GM23338 (cell line): Measurements from ENCODE around the gene CYP11A1. TPM values are rescaled to one million over a fixed set of nuclear protein-coding genes. Genes with fewer than 3 reads are reported as not detected.

Experiments
- ATAC-seq: fragments of 200-7000 bp; cut with Tn5 transposase; 3 replicates; pipeline ENCODE4 v1.9.1; 2020
- DNase-seq: peaks from one replicate; pipeline ENCODE4 v3.0.0-alpha.2; 2015; ENCODE audit warnings: low spot score
- H2AFZ ChIP-seq: fragments of 200-600 bp; sonication (generic); 2 replicates; pipeline ENCODE4 v1.8.0; 2016; ENCODE audit warnings: antibody characterized with exemption, mild to moderate bottlenecking, moderate library complexity
- H3F3A ChIP-seq: fragments of 200-600 bp; sonication (generic); replicated peaks from 2 replicates; pipeline ENCODE4 v1.8.0; 2017; ENCODE audit warnings: antibody characterized with exemption, mixed run types, low read depth
- H3K27ac ChIP-seq: fragments of 200-600 bp; sonication (generic); 2 replicates; pipeline ENCODE4 v1.6.1; 2016; ENCODE audit warnings: low read depth
- H3K27me3 ChIP-seq: fragments of 200-600 bp; sonication (generic); 2 replicates; pipeline ENCODE4 v1.8.0; 2016; ENCODE audit warnings: mild to moderate bottlenecking, mixed run types, moderate library complexity; ENCODE audit not compliant: insufficient read depth
- H3K36me3 ChIP-seq: fragments of 200-600 bp; sonication (generic); 2 replicates; pipeline ENCODE4 v1.8.0; 2016; ENCODE audit warnings: mild to moderate bottlenecking; ENCODE audit not compliant: insufficient read depth
- H3K4me1 ChIP-seq: fragments of 200-600 bp; sonication (generic); 2 replicates; pipeline ENCODE4 v1.8.0; 2016; ENCODE audit warnings: mild to moderate bottlenecking, moderate library complexity; ENCODE audit not compliant: insufficient read depth
- H3K4me2 ChIP-seq: fragments of 200-600 bp; sonication (generic); 2 replicates; pipeline ENCODE4 v1.7.1; 2017; ENCODE audit warnings: mixed run types
- H3K4me3 ChIP-seq: fragments of 200-600 bp; sonication (generic); 2 replicates; pipeline ENCODE4 v1.6.1; 2016; ENCODE audit warnings: mixed run types
- H3K79me2 ChIP-seq: fragments of 200-600 bp; sonication (generic); replicated peaks from 2 replicates; pipeline ENCODE4 v1.8.0; 2017; ENCODE audit warnings: mild to moderate bottlenecking; ENCODE audit not compliant: insufficient read depth
- H3K9me2 ChIP-seq: fragments of 200-600 bp; sonication (generic); 2 replicates; pipeline ENCODE4 v1.8.0; 2017; ENCODE audit not compliant: insufficient read depth
- H4K20me1 ChIP-seq: fragments of 200-600 bp; sonication (generic); replicated peaks from 2 replicates; pipeline ENCODE4 v1.8.0; 2017; ENCODE audit warnings: mild to moderate bottlenecking; ENCODE audit not compliant: insufficient read depth
- H3K27ac Mint-ChIP-seq: 2 replicates; pipeline ENCODE4 v1.8.0; 2020; ENCODE audit warnings: inconsistent platforms, mild to moderate bottlenecking, moderate library complexity, mixed read lengths
- H3K27me3 Mint-ChIP-seq: 3 replicates; pipeline ENCODE4 v1.8.0; 2022; ENCODE audit warnings: low read depth, mild to moderate bottlenecking, moderate library complexity, mixed read lengths, inconsistent platforms; ENCODE audit not compliant: insufficient read depth, poor library complexity
- H3K36me3 Mint-ChIP-seq: 3 replicates; pipeline ENCODE4 v1.8.0; 2021; ENCODE audit warnings: low read depth, mild to moderate bottlenecking, inconsistent platforms, moderate library complexity, mixed read lengths
- H3K4me1 Mint-ChIP-seq: 3 replicates; pipeline ENCODE4 v1.8.0; 2020; ENCODE audit warnings: mild to moderate bottlenecking, inconsistent platforms, mixed read lengths
- H3K4me3 Mint-ChIP-seq: 3 replicates; pipeline ENCODE4 v1.8.0; 2021; ENCODE audit warnings: moderate library complexity, mild to moderate bottlenecking, inconsistent platforms, mixed read lengths
- H3K9me3 Mint-ChIP-seq: 3 replicates; pipeline ENCODE4 v1.8.0; 2020; ENCODE audit warnings: moderate library complexity, mild to moderate bottlenecking, inconsistent platforms, mixed read lengths
- CREB1 ChIP-seq: fragments of 250-450 bp; sonication (Bioruptor Pico); IDR thresholded peaks from 2 replicates; pipeline ENCODE4 v1.5.0; 2020; ENCODE audit warnings: low read depth, mild to moderate bottlenecking, moderate library complexity
- CTCF ChIP-seq, 2 experiments: fragments of 200-600 bp in 1 of 2; sonication (generic) in 1 of 2; conservative IDR thresholded peaks; 2 replicates each; pipeline versions ENCODE4 v1.5.1 to v1.6.1; 2016 to 2017; ENCODE audit warnings: antibody characterized with exemption in 2 of 2, low read depth in 2 of 2, mild to moderate bottlenecking in 2 of 2, moderate library complexity in 1 of 2
- EZH2 ChIP-seq: fragments of 200-600 bp; sonication (generic); IDR thresholded peaks from one replicate; pipeline ENCODE4 v1.8.0; 2017; ENCODE audit warnings: antibody characterized with exemption, mild to moderate bottlenecking, low read depth; ENCODE audit not compliant: unreplicated experiment
- EZH2phosphoT487 ChIP-seq: fragments of 200-600 bp; sonication (generic); IDR thresholded peaks from one replicate; pipeline ENCODE4 v1.8.1; 2018; ENCODE audit warnings: antibody characterized with exemption; ENCODE audit not compliant: unreplicated experiment
- JUNB ChIP-seq: IDR thresholded peaks from one replicate; pipeline ENCODE4 v1.6.1; 2016; ENCODE audit warnings: antibody characterized with exemption; ENCODE audit not compliant: unreplicated experiment
- NANOG ChIP-seq: IDR thresholded peaks from 2 replicates; pipeline ENCODE4 v1.6.1; 2016; ENCODE audit warnings: antibody characterized with exemption, borderline replicate concordance
- POLR2AphosphoS5 ChIP-seq: IDR thresholded peaks from 2 replicates; pipeline ENCODE4 v1.6.1; 2016; ENCODE audit warnings: antibody characterized with exemption, low read depth
- STAT1 ChIP-seq: IDR thresholded peaks from one replicate; pipeline ENCODE4 v1.6.1; 2016; ENCODE audit warnings: antibody characterized with exemption; ENCODE audit not compliant: unreplicated experiment
- ZNF114 ChIP-seq: fragments of 250-450 bp; sonication (Bioruptor Pico); IDR thresholded peaks from 2 replicates; pipeline ENCODE4 v1.5.0; 2020; ENCODE audit warnings: mild to moderate bottlenecking, moderate library complexity
- ZNF331 ChIP-seq: fragments of 250-450 bp; sonication (Bioruptor Pico); IDR thresholded peaks from 2 replicates; pipeline ENCODE4 v1.5.0; 2020; ENCODE audit warnings: low read depth, mild to moderate bottlenecking, moderate library complexity
- polyA plus RNA-seq: library from polyadenylated mRNA; unstranded; fragments of >200 nt; fragmentation: Nextera tagmentation; extraction: Ambion mirVana; gene quantifications from 2 replicates; pipeline ENCODE4 v1.2.1, GENCODE V29; 2016
- total RNA-seq: library from RNA; depleted of rRNA; stranded (reverse); fragments of >200 nt; shearing (Covaris generic); gene quantifications from 2 replicates; pipeline ENCODE4 v1.2.3, GENCODE V29; 2014
- TF ChIP-seq, protein P1 (sequence below): fragments of 250-450 bp; sonication (Bioruptor Pico); IDR thresholded peaks from 2 replicates; pipeline ENCODE4 v1.5.0; 2020; ENCODE audit warnings: mild to moderate bottlenecking, moderate library complexity

CYP11A1 gene
- total and polyA plus RNA-seq, 2 experiments from 2014 or later: 1.2 to 1.7 TPM

GRCh38 chr15:74343127-74343796, 24.2 kb downstream of the CYP11A1 start:
- no peak for TF ChIP-seq CTCF (conservative IDR thresholded peaks at IDR 0.05; ENCODE audit: low read depth in 2 of 2)
- no peak for TF ChIP-seq NANOG
- Histone ChIP-seq H4K20me1 (no peaks in the 10 kb centered on the region), H3K4me2 (no peak overlapping the region), H3K79me2 (no peaks in the 10 kb centered on the region), H3K9me2 (peaks cover 5% of the 10 kb centered on the region; the same call in 1 of the 2 replicates), H3K4me1 (no peaks in the 10 kb centered on the region), H3K36me3 (no peaks in the 10 kb centered on the region), H3K27ac (no peak overlapping the region), H3F3A (no peaks in the 10 kb centered on the region), H2AFZ (no peak overlapping the region), H3K4me3 (no peak overlapping the region), H3K27me3 (no peaks in the 10 kb centered on the region)
- no peak overlapping the region for H3K4me3 Mint-ChIP-seq
- DNase-seq (no peak), ATAC-seq (no peak)
- H3K27ac Mint-ChIP-seq: no peak overlapping the region
- H3K9me3 Mint-ChIP-seq: peaks cover 2% of the 10 kb centered on the region; the same call in 1 of the 3 replicates
- H3K36me3 Mint-ChIP-seq: no peaks in the 10 kb centered on the region
- peaks cover 7% of the 10 kb centered on the region for H3K4me1 Mint-ChIP-seq
- H3K27me3 Mint-ChIP-seq: peaks cover 9% of the 10 kb centered on the region

GRCh38 chr15:74340150-74340549, 27.3 kb downstream of the CYP11A1 start:
- Histone ChIP-seq H3K4me1 (no peaks in the 10 kb centered on the region), H3K79me2 (no peaks in the 10 kb centered on the region), H4K20me1 (no peaks in the 10 kb centered on the region), H3F3A (no peaks in the 10 kb centered on the region), H3K9me2 (peaks cover 5% of the 10 kb centered on the region; the same call in 1 of the 2 replicates), H3K36me3 (no peaks in the 10 kb centered on the region), H3K4me3 (no peak overlapping the region), H3K4me2 (no peak overlapping the region), H3K27me3 (no peaks in the 10 kb centered on the region), H3K27ac (no peak overlapping the region), H2AFZ (no peak overlapping the region)
- Mint-ChIP-seq H3K27me3 (peaks cover 10% of the 10 kb centered on the region), H3K4me3 (no peak overlapping the region), H3K36me3 (no peaks in the 10 kb centered on the region), H3K27ac (no peak overlapping the region), H3K4me1 (no peaks in the 10 kb centered on the region), H3K9me3 (peaks cover 2% of the 10 kb centered on the region; the same call in 1 of the 3 replicates)
- no peak for ATAC-seq
- no peak for DNase-seq
- no peak for TF ChIP-seq POLR2AphosphoS5
- TF ChIP-seq, protein P1, sequence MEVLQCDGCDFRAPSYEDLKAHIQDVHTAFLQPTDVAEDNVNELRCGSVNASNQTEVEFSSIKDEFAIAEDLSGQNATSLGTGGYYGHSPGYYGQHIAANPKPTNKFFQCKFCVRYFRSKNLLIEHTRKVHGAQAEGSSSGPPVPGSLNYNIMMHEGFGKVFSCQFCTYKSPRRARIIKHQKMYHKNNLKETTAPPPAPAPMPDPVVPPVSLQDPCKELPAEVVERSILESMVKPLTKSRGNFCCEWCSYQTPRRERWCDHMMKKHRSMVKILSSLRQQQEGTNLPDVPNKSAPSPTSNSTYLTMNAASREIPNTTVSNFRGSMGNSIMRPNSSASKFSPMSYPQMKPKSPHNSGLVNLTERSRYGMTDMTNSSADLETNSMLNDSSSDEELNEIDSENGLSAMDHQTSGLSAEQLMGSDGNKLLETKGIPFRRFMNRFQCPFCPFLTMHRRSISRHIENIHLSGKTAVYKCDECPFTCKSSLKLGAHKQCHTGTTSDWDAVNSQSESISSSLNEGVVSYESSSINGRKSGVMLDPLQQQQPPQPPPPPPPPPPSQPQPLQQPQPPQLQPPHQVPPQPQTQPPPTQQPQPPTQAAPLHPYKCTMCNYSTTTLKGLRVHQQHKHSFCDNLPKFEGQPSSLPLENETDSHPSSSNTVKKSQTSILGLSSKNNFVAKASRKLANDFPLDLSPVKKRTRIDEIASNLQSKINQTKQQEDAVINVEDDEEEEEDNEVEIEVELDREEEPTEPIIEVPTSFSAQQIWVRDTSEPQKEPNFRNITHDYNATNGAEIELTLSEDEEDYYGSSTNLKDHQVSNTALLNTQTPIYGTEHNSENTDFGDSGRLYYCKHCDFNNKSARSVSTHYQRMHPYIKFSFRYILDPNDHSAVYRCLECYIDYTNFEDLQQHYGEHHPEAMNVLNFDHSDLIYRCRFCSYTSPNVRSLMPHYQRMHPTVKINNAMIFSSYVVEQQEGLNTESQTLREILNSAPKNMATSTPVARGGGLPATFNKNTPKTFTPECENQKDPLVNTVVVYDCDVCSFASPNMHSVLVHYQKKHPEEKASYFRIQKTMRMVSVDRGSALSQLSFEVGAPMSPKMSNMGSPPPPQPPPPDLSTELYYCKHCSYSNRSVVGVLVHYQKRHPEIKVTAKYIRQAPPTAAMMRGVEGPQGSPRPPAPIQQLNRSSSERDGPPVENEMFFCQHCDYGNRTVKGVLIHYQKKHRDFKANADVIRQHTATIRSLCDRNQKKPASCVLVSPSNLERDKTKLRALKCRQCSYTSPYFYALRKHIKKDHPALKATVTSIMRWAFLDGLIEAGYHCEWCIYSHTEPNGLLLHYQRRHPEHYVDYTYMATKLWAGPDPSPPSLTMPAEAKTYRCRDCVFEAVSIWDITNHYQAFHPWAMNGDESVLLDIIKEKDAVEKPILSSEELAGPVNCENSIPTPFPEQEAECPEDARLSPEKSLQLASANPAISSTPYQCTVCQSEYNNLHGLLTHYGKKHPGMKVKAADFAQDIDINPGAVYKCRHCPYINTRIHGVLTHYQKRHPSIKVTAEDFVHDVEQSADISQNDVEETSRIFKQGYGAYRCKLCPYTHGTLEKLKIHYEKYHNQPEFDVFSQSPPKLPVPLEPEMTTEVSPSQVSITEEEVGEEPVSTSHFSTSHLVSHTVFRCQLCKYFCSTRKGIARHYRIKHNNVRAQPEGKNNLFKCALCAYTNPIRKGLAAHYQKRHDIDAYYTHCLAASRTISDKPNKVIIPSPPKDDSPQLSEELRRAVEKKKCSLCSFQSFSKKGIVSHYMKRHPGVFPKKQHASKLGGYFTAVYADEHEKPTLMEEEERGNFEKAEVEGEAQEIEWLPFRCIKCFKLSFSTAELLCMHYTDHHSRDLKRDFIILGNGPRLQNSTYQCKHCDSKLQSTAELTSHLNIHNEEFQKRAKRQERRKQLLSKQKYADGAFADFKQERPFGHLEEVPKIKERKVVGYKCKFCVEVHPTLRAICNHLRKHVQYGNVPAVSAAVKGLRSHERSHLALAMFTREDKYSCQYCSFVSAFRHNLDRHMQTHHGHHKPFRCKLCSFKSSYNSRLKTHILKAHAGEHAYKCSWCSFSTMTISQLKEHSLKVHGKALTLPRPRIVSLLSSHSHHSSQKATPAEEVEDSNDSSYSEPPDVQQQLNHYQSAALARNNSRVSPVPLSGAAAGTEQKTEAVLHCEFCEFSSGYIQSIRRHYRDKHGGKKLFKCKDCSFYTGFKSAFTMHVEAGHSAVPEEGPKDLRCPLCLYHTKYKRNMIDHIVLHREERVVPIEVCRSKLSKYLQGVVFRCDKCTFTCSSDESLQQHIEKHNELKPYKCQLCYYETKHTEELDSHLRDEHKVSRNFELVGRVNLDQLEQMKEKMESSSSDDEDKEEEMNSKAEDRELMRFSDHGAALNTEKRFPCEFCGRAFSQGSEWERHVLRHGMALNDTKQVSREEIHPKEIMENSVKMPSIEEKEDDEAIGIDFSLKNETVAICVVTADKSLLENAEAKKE: no peak
- TF ChIP-seq ZNF331 (CRISPR knock-in tag): no peak
- TF ChIP-seq ZNF114: no peak
- TF ChIP-seq STAT1: no peak
- TF ChIP-seq JUNB: no peak
- no peak for TF ChIP-seq CTCF (conservative IDR thresholded peaks at IDR 0.05; ENCODE audit: low read depth in 2 of 2)
- TF ChIP-seq CREB1 (CRISPR knock-in tag): no peak
- TF ChIP-seq EZH2: no peak
- no peak for TF ChIP-seq EZH2phosphoT487
- TF ChIP-seq NANOG: no peak
